ENCODE results near the gene TCF23.

DNA sequence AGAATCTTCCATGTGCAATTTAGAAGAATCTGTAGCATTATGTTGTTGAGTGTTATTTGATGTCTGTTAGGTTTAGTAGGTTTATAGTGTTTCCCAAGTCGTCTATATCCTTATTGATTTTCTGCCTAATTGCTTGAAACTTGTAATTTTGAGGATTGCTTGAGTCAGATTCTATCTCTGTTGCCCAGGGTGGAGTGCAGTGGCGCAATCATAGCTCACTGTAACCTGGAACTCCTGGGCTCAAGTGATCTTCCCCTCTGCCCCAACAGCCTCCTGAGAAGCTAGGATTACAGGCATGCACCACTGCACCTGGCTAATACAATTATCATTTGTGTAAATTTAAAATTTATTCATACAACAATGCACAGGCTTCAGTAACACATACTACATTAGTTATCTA lies 3.1 kb upstream of the TCF23 start:
- no peak for TF ChIP-seq ELF4 (CRISPR knock-in tag; IDR thresholded peaks at IDR 0.05; ENCODE audit: low read depth)
- TF ChIP-seq, protein P1, sequence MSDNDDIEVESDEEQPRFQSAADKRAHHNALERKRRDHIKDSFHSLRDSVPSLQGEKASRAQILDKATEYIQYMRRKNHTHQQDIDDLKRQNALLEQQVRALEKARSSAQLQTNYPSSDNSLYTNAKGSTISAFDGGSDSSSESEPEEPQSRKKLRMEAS (CRISPR knock-in tag; IDR thresholded peaks at IDR 0.05): no peak
- TF ChIP-seq CTCF (IDR thresholded peaks at IDR 0.05): no peak
- TF ChIP-seq, protein P2, sequence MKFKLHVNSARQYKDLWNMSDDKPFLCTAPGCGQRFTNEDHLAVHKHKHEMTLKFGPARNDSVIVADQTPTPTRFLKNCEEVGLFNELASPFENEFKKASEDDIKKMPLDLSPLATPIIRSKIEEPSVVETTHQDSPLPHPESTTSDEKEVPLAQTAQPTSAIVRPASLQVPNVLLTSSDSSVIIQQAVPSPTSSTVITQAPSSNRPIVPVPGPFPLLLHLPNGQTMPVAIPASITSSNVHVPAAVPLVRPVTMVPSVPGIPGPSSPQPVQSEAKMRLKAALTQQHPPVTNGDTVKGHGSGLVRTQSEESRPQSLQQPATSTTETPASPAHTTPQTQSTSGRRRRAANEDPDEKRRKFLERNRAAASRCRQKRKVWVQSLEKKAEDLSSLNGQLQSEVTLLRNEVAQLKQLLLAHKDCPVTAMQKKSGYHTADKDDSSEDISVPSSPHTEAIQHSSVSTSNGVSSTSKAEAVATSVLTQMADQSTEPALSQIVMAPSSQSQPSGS (CRISPR knock-in tag; IDR thresholded peaks at IDR 0.05; ENCODE audit: borderline replicate concordance, low read depth): no peak
- no peak for TF ChIP-seq STAT6 (CRISPR knock-in tag; conservative IDR thresholded peaks at IDR 0.05; ENCODE audit: low read depth)
- TF ChIP-seq SP1 (CRISPR knock-in tag; conservative IDR thresholded peaks at IDR 0.05): no peak
- no peak for TF ChIP-seq PREB (CRISPR knock-in tag; IDR thresholded peaks at IDR 0.05; ENCODE audit: borderline replicate concordance)
- TF ChIP-seq, protein P3, sequence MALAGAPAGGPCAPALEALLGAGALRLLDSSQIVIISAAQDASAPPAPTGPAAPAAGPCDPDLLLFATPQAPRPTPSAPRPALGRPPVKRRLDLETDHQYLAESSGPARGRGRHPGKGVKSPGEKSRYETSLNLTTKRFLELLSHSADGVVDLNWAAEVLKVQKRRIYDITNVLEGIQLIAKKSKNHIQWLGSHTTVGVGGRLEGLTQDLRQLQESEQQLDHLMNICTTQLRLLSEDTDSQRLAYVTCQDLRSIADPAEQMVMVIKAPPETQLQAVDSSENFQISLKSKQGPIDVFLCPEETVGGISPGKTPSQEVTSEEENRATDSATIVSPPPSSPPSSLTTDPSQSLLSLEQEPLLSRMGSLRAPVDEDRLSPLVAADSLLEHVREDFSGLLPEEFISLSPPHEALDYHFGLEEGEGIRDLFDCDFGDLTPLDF (CRISPR knock-in tag; IDR thresholded peaks at IDR 0.05): no peak
